HepG2 (cell line): Measurements from ENCODE around the gene ZNF169.
"Not testable (repeated sequence)": the region's sequence is repeated elsewhere in the genome, so short reads cannot be mapped to it uniquely, and the experiment has no call there.

Experiments used
- EP300 ChIP-seq, 3 experiments: sonication (generic) in 1 of 3; formaldehyde crosslinking in 1 of 3; IDR thresholded peaks; 2 replicates each; pipeline versions ENCODE4 v1.5.1 to v1.6.1; 2011 to 2020; ENCODE audit warnings: low read depth in 2 of 3, low read length in 2 of 3, borderline replicate concordance in 1 of 3, improper control_type of control experiment in 1 of 3, mild to moderate bottlenecking in 1 of 3, missing genetic modification reagents in 1 of 3, moderate library complexity in 1 of 3
- POLR2AphosphoS5 ChIP-seq: IDR thresholded peaks from 2 replicates; pipeline ENCODE4 v1.6.1; 2012; ENCODE audit warnings: low read depth, low read length
- RAD21 ChIP-seq: fragments of 450-650 bp; formaldehyde crosslinking; IDR thresholded peaks from 2 replicates; pipeline ENCODE4 v1.5.0; 2020; ENCODE audit warnings: mild to moderate bottlenecking
- SUZ12 ChIP-seq: fragments of 150-350 bp; IDR thresholded peaks from 2 replicates; pipeline ENCODE4 v1.6.1; 2014; ENCODE audit warnings: low read depth, low read length
- THRA ChIP-seq: sonication (generic); formaldehyde crosslinking; IDR thresholded peaks from 2 replicates; pipeline ENCODE4 v1.4.0; 2020; ENCODE audit warnings: missing genetic modification reagents, borderline replicate concordance
- ZNF160 ChIP-seq: sonication (generic); formaldehyde crosslinking; IDR thresholded peaks from 2 replicates; pipeline ENCODE4 v1.8.0; 2022; ENCODE audit warnings: mild to moderate bottlenecking, inconsistent platforms, missing genetic modification reagents
- TF ChIP-seq, protein P1 (sequence below): sonication (generic); formaldehyde crosslinking; IDR thresholded peaks from 2 replicates; pipeline ENCODE4 v1.9.0; 2021; ENCODE audit warnings: mild to moderate bottlenecking, missing genetic modification reagents

DNA sequence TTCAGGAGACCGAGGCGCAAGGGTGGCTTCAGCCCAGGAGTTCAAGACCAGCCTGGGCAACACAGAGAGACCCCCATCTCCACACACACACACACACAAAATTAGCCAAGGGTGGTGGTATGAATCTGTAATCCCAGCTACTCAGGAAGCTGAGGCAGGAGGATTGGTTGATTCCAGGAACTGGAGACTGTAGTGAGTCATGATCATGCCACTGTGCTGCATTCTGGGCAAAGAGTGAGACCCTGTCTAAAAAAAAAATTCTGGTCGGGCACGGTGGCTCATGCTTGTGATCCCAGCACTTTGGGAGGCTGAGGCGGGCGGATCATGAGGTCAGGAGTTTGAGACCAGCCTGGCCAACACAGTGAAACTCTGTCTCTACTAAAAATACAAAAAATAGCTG lies 80.6 kb downstream of the ZNF169 start:
- TF ChIP-seq, protein P1, sequence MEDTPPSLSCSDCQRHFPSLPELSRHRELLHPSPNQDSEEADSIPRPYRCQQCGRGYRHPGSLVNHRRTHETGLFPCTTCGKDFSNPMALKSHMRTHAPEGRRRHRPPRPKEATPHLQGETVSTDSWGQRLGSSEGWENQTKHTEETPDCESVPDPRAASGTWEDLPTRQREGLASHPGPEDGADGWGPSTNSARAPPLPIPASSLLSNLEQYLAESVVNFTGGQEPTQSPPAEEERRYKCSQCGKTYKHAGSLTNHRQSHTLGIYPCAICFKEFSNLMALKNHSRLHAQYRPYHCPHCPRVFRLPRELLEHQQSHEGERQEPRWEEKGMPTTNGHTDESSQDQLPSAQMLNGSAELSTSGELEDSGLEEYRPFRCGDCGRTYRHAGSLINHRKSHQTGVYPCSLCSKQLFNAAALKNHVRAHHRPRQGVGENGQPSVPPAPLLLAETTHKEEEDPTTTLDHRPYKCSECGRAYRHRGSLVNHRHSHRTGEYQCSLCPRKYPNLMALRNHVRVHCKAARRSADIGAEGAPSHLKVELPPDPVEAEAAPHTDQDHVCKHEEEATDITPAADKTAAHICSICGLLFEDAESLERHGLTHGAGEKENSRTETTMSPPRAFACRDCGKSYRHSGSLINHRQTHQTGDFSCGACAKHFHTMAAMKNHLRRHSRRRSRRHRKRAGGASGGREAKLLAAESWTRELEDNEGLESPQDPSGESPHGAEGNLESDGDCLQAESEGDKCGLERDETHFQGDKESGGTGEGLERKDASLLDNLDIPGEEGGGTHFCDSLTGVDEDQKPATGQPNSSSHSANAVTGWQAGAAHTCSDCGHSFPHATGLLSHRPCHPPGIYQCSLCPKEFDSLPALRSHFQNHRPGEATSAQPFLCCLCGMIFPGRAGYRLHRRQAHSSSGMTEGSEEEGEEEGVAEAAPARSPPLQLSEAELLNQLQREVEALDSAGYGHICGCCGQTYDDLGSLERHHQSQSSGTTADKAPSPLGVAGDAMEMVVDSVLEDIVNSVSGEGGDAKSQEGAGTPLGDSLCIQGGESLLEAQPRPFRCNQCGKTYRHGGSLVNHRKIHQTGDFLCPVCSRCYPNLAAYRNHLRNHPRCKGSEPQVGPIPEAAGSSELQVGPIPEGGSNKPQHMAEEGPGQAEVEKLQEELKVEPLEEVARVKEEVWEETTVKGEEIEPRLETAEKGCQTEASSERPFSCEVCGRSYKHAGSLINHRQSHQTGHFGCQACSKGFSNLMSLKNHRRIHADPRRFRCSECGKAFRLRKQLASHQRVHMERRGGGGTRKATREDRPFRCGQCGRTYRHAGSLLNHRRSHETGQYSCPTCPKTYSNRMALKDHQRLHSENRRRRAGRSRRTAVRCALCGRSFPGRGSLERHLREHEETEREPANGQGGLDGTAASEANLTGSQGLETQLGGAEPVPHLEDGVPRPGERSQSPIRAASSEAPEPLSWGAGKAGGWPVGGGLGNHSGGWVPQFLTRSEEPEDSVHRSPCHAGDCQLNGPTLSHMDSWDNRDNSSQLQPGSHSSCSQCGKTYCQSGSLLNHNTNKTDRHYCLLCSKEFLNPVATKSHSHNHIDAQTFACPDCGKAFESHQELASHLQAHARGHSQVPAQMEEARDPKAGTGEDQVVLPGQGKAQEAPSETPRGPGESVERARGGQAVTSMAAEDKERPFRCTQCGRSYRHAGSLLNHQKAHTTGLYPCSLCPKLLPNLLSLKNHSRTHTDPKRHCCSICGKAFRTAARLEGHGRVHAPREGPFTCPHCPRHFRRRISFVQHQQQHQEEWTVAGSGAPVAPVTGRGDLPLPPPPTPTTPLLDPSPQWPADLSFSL (CRISPR knock-in tag): not testable (repeated sequence)
- not testable (repeated sequence) for TF ChIP-seq ZNF160 (CRISPR knock-in tag); POLR2AphosphoS5; EP300 (IDR thresholded peaks at IDR 0.05; ENCODE audit: low read depth in 2 of 2, low read length in 2 of 2); EP300 (CRISPR knock-in tag; IDR thresholded peaks at IDR 0.05; ENCODE audit: borderline replicate concordance); RAD21 (CRISPR knock-in tag); THRA (CRISPR knock-in tag); SUZ12
